T1000 (cell line): ENCODE data around the gene BPIFB1.

ENCODE experiments used
- DNase-seq: peaks from one replicate; lab custom pipeline; 2025; ENCODE audit warnings: mixed read lengths; lab: John Stamatoyannopoulos, UW

BPIFB1 gene

DNA sequence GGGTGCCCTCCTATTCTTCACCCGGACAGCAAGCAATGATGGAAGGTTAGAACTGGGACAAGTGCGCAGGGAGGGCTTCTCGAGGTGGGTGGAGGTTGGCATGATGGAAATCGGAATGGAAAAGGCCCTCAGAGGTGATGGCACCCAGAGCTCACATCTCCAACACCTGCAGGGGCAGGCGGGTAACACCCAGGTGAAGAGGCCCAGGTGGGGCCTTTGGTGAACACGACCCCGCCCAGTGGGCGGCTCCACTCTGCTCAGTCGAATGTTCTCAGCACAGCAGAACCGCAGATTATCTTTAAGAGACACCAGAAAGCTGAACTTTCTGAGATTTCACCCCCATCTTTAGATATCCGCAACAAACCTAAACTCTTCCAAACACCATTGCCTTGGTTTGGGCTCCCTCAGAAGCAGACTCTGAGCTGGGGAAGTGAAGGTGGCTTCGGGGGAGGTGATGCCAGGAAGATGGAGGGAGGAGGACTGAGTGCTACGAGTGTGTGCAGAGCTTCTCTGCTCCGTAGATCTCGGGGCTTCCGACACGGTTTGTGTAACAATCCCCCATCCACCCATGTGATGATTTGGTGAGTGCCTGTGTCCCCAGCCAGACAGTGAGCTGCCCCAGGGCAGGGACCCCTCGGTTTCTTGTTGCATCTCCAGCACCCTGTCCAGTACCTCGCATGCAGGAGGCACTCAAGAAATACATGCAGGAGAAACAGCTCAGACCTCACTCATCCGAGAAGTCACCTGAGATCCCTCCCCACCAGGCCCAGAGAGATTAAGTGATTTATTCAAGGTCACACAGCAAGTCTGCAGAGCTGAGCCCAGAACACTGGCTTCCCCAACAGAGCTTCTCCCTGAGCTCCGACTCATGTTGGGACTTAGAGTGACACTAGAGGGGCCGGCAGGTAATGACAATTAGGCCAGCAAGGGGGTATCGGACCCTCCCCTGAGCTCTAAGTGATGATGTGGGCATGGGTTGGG lies 45.4 kb downstream of the BPIFB1 start:
- no peak for DNase-seq

DNA sequence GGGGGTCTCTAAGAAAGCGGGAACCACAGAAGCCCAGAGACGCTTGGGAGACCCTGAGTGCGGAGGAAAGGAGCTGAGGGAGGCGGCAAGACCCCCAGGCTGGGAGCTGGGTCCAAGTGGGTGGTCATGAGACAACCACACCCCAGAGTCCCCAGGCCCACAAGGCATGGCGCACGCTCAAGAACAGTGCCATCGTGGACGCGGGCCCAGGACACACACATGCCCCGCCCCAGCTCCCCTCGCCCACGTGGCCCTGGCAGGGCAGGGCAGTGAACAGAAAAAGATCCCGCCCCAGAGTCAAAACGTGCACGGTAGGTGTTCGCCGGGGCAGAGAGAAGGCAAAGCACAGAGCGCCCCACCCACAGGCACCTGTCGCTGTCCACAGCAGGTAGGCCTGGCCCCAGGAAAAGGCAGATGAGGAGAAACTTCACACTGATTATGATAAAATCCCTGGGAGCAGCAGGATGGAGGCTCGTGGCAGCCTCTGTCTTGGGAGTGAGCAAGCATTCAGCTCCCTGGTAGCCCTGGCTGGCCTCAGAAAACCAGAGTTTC lies 50.0 kb downstream of the BPIFB1 start:
- DNase-seq: no peak

DNA sequence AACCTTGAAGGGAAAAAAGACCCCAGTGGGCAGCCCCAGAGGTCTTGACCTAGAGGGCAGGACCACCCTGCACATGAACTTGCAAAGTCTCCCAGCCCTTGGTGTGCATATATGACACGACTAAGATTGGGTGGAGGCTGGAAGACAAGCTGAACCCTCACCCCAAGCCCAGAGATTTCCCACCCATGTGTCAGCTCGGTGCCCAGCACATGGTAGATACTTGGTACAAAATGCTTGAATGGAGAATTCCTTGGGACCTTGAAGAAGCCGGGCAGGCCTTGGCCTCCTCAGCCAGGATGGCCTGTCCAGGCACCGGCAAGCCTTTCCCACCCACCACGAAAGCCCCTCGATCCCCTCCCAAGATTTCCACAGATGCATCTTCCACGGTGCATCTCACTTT lies 50.6 kb downstream of the BPIFB1 start:
- DNase-seq: no peak

DNA sequence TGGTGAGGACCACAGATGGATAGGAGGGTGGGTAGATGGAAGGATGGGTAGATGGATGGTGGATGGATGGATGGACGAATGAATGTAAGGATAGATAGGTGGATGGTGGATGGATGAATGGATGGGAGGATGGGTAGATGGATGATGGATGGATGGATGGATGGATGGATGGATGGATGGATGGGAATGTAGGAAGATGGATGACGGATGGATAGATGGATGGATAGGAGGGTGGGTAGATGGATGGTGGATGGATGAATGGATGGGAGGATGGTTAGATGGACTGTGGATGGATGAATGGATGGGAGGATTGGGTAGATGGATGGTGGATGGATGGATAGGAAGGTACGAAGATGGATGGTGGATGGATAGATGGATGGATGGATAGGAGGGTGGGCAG lies 51.1 kb downstream of the BPIFB1 start:
- no peak for DNase-seq

DNA sequence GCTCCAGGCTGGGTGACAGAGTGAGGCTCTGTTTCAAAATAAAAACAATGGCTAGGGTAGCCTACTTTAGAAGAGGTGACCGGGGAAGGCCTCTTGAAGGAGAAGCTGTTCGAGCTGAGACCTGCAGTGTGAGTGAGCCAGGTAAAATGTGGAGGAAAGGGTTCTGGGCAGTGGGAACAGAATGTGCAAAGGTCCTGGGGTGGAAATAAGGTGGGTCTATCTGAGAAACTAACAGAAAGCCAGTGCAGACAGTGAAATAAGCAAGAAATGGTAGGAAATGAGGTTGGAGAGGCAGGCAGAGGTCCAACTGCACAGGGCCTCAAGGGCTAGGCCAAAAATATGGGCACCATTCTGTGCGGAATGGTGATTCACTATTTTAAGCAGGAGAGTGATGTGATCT lies 53.4 kb downstream of the BPIFB1 start:
- DNase-seq: no peak

DNA sequence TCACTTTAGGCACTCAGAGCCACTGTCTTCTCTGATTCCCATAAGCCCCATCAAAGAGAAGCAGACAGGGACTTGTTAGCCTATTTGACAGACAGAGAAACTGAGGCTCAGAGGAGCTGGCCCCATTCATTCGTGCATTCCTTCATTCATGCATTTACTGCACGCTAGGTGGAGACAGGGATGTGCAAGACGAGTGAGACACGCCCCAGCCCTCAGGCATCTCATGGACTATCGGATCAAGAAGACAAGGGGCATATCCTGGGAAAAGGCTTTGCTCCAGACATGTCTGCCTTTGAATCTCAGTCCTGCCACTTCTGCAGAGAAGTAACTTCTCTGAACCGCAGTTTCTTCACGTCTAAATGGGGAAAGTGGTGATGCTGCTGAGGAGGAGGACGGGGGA lies 54.1 kb downstream of the BPIFB1 start:
- DNase-seq: no peak

DNA sequence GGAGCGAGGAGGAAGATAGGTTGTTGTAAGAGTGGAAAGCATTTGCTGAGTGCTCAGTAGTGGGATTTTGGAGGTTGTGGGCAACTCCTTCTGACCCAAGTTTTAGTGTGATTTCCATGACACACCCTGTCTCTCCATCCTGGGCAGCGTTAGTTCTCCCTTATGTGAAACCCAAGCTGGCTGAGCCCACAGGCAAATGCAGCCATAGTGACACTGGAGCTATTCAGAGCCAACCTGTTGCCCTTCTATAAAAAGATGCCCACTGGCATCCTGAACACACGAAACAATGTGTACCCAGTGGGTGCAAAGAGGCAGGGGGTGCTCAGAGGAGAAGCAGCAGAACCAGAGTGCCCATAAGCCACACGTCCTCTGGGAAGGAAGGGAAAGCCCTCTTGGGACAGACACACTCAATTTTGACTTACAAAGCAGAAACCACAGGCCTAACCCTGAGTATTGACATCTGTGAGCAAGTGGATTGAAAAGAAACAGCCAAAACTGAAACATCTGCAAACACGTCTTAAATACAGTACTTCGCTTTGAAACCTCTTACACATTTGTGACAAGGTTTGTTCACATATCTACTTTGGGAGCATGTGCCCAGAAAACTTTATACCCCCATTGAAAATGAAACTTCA lies 54.6 kb downstream of the BPIFB1 start:
- no peak for DNase-seq

DNA sequence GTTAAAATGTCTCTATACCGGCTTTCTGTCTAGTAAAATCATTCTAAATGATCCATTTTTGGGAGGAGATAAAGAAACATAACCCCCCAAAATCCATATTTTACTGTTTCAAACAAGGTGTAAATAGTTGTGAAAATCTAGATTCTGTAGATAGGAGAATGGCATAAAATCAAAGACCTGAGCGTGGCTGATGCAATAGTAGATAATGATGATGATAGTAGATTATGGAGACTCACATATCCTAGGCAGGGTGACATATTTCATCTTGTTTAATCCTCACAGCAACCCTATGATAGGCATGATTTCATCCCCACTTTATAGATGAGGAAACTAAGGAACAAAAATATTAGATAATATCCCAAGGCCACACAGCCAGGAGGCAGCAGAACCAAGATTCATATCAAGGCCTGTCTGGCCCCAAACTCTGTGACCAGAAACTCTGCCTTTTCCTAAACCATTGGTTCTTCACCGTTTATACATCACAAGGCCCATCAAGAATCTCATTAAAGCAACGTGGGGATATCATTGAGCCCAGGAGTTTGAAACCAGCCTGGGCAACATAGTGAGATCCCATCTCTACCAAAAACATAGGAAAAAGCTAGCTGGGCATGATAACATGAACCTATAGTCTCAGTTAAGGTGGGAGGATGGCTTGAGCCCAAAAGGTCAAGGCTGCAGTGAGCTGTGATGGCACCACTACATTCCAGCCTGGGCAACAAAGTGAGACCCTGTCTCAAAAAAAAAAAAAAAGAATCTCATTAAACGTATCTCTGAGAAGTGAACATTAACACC lies 55.6 kb downstream of the BPIFB1 start:
- no peak for DNase-seq

DNA sequence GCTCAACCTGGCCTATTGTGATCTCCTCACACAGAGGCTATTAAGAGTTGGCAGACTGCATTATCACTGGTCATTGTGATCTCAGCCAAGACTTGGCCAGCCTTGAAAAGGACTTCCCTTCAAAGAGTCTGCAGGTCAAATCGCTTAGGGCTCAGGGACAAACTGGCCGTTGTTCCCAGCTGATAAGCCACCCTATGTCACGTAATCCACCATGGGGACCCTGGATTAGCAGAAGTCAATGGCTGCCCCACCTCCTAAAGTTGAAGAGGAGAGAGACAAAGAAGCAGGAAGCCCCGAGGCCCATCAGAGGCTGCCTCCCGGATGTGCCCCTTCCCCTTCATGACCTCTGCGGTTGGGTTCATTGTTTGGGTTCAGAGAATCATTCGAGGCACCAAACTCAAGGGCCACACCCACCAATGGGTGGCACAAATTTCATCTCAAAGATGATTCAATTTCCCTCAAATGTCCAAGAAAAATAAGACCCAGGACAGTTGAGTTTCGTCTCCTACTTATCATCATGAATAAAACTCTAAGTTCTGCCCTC lies 56.6 kb downstream of the BPIFB1 start:
- DNase-seq: no peak

DNA sequence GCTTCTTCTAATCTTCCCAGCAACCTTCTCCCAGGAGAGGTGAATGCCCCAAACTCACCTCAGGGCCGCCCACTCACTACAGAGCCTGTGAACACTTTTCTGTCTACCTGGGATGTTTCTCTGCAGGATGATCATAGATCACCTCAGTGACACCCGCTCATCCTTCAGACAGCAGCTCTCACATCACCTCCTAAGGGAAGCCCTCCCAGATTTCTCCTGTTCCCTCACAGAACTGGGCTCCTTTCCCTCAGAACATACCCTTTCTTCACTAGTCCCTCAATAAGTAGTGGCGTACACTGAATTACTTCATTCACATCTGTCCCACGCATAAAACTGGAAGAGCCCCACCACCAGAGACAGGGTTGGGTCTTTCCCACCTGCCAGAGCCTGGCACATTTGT lies 60.5 kb downstream of the BPIFB1 start:
- DNase-seq: no peak

DNA sequence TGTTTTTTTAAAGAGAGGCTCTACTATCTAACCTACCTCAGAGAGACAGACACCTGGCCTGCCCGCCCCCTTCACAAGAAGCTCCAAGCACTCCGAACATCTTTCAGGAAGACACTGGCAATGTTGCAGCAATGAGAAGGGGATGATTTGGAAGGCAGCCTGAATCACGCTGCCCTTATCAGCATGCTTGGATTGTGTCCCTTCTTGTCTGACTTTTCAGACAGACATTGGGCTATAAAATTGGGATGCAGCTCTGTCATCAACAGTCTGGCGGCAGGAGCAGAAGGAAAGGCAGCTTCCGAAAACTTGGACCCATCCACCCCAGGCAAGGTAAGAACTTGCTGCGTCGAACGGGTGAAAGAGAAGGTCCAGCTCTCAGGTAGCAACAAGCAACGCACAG lies 62.3 kb downstream of the BPIFB1 start:
- no peak for DNase-seq

DNA sequence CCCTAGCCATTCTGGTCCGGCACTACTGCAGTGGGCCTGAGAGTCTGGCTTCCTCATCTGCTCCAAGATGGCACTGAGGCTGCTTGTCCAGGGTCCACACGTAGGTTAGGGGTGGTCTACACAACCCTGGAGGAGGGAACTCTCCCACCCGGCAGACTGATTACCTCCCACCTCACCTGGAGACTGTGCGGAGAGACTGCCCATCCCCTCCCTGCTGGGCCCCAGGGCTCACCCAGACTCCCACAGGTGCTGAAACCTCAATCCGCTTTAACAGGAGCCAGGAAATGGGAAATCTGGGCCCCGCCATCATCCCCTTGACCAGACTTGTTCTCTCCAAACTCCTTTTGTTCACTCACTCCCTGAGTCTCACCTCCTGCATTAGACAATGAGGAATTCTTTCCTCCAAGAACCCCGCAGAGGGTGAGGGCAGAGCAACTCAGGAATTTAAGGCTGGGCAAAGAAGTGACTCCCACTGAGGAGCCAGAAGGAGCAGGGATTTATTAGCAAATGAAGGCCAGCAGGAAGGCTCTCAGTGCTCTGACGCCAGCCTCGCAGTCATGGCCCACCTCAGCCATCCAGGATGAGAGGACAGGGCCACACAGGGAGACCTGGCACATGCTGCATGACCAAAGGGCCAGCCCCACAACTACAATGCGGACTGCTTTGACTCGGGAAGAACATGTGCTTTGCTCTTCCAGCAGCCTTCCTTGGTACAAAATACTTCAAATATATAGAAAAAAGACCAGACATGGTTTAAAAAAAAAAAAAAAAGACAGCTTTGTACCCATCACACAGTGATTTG lies 65.3 kb downstream of the BPIFB1 start:
- no peak for DNase-seq

DNA sequence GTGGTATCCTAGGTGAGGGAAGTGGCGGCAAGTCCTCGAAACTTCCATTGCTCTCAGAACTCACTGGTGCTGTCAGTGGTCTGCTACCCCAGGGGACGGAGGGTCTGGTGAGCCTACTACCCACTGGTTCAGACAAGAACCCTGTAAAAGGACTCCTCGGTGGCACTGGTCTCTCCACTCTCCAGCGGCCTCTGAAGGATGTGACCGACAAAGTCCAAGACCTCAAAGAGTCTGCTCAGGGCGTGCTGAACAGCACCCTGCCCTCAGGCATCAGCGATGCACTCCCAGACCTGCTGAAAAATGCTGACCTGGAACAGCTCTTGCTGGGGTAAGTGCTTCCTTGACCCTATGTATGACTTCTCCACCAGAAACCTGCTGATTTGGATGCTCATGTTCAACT lies 66.5 kb downstream of the BPIFB1 start:
- no peak for DNase-seq

DNA sequence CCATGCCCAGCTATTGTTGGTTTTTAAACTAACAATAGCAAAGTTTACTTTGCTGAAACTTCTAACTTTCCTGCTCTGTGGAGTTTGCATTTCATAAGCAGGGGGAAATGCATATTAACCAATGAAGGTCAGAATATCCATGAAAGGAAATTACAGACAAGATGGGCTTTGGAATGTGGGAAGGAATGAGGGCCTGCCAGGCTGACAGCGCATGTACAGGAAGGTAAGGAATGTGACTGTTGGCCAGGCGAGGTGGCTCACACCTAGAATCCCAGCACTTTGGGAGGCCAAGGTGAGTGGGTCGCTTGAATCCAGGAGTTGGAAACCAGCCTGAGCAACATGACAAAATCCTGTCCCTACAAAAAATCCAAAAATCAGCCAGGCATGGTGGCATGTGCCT lies 68.7 kb downstream of the BPIFB1 start:
- no peak for DNase-seq

DNA sequence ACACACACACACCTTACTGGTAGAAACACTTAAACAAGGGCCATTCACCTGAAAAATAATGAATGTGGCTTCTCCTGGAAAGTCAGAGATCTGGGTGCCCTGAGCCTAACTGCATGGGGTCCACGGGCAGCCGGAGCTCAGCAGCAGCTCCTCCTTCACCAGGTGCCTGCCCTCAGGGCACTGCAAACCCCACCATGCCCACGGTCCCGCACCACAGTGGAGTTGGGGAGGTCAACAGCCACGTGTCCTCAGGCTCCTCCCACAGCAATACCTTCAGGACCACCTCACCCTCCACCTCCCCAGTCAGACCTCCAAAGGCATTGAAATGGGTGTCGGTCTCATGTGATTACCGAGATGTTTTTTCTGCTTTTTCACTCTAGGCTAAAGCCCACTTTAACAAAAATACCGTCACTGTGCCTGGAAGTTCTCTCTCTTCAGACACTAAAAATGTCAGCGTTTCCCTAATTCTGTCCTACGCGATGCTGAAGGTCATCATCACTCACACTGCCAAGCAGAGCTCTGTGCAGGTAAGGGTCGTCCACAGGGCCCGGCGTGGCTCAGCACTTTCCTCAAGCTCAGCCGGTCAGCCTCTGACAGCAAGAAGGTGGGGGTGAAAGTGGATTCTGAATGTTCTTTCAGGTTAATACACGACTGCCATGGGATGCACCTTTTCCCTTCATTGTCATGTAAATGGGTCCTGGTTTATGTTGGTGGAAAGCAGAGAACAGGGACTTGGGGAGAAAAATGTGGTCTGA lies 69.4 kb downstream of the BPIFB1 start:
- DNase-seq: no peak

DNA sequence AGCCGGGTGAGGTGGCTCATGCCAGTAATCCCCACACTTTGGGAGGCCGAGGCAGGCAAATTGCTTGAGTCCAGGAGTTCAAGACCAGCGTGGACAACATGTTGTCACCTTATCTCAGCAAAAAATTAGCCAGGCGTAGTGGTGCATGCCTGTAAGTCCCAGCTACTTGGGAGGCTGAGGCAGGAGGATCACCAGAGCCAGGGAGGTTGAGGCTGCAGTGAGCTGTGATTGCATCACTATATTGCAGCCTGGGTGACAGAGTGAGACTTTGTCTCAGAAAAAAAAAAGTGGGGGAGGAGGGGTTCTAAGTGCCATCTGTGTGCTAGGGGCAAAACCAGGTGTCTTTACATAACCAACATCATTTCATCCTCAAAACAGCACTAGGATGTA lies 70.0 kb downstream of the BPIFB1 start:
- no peak for DNase-seq
